ENCODE results near the gene SYK.

Gene SYK

DNA sequence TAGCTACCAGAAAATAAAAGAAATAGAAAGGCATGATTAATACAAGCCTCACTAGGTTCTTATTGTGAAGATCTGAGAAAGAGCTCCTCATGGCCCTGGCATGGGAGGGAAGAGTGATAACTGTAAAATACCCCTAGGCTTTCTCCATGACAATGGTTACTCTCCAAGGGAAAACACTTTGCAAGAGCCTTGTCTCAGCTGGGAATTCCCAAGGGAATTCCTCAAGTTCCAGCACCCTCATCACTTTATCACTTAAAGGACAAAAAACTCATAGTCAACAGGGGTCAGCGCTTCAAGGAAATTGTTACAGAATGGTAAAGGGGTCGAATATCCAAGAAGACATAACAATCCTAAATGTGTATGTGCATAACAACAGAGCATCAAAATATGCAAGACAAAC lies 21.2 kb downstream of the SYK start:
- DNase-seq (ENCODE audit: low read depth, low spot score) = no peak

DNA sequence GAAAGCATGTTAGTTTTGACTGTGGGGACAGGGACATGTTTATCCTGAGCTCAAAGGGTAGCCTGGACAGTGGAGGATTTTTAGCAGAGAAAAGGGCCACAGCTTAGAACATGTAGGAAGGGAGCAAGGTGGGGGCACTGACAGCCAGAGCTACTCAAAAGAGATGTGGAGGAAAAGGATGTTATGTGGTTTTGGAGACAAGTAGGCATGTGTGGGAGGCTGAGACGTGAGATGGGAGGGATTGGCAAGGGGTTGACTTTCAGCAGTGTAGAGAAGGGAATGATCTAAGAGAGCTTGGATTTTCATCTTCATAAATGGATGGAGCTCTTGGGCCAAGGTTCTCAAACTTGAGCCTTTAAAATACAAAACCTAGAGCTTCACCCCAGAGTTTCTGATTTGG lies 24.0 kb downstream of the SYK start:
- no peak for DNase-seq (ENCODE audit: low read depth, low spot score)

DNA sequence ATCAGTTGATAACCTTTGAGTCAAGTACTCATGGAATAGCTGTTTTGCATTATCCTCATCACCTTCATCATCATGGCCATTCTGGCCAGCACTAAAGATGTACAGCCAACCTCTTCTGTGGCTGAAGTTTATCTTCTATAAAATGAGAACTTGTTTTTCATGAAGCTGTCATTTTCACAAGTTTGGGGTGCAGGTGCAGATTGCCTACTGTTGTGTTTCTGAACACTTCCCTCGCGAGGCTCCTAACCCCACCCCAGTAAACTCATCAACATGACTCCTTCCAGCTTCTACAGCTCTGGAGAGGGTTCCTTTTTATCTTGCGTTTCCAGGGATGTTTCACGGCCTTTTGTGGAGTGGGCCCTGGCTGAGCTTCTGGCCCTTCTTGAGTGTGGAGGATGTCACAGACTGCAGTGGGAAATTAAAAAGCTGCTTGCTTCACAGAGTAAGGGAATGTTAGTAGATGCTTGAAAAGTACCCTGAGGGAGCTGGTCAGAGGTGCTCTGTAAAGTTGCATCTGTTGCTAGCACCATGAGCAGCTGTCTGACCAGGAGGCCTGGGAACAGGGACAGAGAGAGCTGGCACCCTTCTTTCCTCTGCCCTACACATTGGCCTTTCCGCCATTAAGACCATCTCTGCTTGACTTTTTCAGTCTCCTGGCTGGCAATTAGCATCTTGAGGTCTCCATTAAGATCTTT lies 24.9 kb downstream of the SYK start:
- DNase-seq (ENCODE audit: low read depth, low spot score) = no peak

DNA sequence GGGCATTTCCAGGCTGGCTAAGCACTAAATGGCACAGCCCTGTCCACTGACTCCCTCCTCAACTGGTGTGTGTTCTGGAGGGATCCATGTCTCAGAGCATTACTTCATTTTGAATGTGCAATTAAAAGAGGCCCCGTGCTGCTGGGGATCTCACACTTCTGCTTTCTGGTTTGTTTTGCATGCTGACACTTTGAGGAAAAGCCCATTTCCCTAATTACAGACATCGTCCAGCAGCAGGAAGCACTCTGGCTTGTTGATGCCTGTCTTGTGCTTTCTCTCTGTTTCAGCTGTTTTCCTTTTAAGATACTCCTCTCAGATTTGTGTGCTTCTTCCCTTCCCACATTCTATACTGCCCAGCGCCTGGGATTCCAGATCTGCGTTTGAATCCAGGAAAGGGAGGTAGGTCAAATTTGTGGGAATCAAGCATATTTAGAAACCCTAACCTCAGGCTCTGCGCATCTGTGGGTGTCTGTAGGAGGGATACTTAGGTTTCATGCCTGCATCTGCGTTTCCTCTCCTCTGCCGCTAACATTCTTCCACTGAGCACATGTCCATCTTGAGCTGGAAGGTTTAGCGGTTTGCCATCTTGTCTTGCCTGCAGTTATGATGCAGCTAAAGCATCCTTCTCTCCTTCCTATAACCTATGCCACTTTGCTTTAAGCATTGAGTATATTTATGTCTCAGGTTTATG lies 25.7 kb downstream of the SYK start:
- DNase-seq (ENCODE audit: low read depth, low spot score) = no peak

DNA sequence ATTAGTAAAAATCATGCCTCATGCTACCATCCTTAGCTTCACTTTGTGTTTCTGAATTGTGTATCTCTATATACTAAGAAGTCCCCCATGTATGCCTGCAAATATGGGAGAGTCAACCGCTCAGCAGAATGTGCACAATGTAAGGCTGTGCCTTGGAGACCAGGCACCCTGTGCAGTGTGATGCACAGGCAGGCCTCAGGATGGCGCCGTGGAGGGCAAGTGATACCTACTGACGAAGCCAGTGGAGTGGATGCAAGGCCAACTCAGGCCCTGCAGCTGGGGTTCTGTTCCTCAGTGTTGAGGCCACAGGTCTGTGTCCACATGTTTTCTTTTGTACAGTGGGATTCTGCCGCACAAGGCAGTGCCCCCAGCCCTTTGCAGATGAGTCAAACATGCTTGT lies 28.4 kb downstream of the SYK start:
- DNase-seq (ENCODE audit: low read depth, low spot score) = no peak

DNA sequence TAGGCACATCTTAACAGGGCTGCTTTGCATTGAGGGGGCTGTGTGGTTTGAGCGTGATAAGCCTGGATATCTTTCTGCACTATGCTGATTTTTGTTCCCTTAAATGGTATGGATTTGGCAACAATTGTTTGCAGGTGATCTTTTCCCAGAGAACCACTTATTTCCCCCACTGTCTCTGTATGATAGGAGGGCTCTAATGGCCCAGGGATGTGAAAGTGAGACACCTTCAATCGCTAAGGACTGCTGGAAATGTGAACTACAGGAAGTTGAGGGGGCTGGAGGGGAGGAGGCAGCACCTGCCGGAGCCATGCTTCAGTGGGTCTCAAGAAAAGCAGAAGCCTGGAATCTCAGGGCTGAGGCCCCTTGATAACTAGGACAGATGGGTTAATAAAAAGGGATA lies 29.4 kb downstream of the SYK start:
- DNase-seq (ENCODE audit: low read depth, low spot score) = no peak

DNA sequence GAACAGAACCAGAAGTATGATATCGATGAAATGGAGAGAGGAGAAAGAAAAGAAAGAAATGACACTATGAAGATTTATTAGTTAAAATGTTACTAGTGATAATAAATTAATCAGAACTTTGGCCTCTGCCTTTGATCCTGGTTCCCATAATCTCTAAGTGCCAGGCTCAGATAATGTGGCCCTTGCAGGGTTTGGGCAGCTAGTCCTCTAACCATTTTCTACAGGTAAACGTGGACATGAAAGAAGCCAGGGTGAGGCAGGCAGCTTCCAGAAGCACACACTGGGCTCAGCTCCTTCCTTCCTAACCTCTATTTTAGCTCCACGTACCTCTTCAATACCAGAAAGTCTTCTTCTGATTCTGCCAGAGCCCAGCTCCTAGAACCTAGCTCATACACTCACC lies 30.6 kb downstream of the SYK start:
- DNase-seq (ENCODE audit: low read depth, low spot score) = no peak

DNA sequence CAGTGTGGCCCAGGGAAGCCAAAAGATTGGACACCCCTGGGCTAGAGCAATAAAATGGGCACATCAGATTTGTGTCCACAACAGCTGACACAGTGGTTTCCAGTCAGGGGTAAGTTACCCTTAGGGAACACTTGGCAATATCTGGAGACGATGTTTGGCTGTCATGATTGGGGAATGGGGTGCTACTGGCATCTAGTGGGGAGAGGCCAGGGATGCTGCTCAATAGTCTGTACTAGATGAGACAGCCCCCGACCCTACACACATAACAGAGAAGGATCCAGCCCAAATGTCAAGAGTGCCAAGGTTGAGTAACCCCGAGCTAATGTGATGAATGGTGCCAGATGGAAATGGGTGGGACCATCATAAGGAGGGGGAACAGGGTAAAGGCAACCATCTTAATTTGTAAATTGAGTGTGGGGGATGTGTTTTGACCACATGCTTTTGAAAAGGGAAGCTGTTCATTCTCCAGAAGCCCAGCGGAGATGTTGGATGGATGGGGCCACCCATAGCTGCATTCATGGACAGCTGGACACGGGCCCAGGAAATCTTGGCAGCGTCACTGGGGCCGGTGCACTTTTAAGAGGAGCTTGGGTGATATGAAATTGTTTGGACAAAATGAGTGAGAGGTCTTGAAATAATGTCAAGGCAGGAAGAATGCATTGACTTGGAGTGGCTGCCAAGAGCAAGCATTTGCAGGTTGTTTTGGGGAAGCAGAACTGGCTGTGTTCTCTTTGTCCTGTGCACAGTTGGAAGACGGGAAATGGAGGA lies 33.4 kb downstream of the SYK start:
- DNase-seq (ENCODE audit: low read depth, low spot score) = no peak

DNA sequence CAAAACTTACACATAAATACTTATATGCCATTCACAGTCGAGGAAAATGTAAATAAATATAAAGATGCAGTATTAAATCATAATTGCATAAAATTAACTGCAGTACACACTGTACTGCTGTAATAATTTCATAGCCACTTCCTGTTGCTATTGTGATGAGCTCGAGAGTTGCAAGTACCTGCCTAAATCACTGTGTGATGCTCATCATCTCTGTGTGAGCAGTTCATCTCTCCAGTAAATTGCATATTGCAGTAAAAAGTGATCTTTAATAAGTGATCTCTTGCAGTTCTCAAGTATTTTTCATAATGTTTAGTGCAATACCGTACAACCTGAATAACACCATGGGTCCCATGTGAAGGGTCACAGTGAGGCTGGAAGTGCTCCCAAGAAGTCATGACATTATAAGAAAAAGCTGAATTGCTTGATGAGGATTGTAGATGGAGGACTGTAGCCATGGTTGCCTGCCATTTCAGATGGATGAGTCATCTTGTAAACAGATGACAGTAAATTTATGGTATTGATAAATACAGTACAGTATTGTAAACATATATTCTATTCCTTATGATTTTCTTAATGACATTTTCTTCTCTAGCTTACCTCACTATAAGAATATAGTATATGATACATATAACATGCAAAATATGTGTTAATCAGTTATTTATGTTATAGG lies 34.9 kb downstream of the SYK start:
- no peak for DNase-seq (ENCODE audit: low read depth, low spot score)

DNA sequence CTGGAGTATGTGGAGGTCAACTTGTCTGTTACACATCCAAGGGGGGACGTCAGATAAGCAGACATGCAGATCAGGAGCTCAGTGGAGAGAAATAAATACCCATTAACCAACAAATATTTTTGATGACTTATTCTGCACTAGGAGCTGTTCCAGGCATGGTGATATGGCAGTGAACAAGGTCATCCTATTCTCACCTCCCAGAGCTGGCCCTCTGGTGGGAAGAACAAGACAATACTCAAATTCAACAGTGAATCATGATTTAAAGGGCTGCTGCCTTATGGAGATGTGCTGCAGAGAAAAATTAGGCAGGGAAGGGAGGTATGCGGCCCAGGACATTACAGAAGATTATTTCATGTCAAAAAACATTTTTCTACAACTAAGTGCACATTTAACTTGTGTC lies 36.5 kb downstream of the SYK start:
- no peak for DNase-seq (ENCODE audit: low read depth, low spot score)

DNA sequence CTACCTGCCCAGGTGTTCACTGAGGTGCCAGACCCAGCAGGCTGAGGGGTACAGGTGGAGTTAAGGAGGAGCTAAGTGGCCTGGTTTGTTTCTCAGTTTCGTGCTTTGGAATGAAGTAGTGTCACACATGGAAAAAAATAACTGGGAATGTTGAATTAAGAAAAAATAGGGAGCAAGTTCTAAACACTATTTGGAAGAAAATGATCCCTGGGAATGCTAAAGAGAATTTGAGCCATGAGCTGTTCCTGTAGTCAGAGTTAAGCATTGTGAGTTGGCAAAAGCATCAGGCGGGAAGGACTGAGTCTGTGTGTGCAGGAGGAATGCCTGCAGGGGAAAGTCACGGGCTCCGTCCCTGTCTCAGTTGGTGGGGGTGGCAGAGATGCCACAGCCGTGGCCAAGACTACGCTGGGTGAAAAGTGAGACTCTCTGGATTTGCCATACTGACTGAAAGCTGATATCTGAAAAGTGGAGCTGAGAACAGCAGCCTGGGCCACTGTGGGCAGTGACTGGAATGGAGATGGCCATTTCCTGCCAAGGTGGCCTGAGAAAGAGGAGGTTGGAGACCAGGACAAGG lies 37.0 kb downstream of the SYK start:
- DNase-seq (ENCODE audit: low read depth, low spot score) = no peak

DNA sequence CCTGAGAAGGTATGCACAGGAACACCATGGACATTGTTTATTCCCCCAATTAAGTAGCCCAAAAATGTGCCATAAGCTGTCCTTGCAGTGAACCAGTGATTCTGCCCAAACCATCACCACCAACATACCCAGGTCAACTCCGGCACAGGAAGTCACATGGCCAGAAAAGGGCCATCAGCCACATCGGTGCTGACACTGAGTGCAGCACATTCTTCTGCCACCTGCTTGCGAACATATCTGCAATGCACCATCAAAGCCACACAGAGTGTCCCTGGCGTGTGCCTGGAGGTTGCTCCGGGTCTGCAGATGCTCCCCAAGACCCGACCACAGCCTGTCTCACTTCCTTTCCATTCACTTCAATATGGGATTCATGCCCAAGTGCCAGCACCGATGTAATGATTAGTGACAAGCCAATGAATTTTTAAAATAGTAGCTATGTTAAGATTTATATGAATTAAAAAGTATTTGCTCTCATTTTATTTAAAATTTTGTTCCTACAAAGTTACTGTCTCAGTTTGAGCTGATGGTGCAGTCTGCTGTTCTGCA lies 37.6 kb downstream of the SYK start:
- no peak for DNase-seq (ENCODE audit: low read depth, low spot score)

DNA sequence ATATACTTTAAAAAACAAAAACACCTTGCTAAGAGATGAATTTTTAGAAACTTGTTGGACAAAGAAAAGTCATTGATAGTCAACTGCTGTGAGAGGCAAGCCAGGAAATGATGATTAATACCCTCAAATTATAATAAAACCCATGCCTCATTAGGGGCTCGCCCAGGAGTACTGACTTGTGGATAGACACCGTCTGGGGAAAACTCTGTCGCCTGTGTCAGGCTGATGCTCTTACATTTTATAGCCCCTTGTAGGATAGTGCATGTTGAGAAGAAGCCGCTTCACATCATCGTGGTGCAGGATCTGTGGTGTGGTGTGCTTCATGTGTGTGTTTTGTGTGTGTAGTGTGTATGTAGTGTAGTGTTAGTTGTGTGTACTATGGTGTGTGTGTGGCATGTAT lies 39.1 kb downstream of the SYK start:
- DNase-seq (ENCODE audit: low read depth, low spot score) = no peak

DNA sequence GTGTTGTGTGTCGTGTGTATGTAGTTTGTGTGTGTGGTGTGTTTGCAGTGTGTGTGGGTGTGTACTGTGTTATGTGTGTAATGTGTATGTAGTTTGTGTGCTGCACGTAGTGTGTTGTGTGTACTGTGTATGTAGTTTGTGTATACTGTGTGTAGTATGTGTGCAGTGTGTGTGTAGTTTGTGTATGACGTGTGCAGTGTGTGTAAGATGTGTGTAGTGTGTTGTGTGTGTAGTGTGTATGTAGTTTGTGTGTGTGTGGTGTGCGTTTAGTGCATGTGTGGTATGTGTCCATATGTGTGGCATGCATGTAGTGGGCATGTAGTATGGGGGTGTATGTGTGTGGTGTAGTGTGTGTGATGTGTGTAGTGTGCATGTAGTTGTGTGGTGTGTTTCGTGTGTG lies 39.6 kb downstream of the SYK start:
- no peak for DNase-seq (ENCODE audit: low read depth, low spot score)

DNA sequence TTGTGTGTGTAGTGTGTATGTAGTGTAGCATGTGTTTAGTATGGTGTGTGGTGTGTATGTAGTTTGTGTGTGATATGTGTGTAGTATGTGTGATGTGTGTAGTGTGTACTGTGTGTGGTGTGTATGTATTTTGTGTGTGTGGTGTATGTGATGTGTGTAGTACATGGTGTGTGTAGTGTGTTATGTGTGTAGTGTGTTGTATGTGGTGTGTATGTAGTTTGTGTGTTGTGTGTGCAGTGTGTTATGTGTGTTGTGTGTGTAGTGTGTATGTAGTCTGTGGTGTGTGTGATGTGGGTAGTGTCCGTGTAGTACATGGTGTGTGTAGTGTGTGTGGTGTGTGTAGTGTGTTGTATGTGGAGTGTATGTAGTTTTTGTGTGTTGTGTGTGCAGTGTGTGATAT lies 40.0 kb downstream of the SYK start:
- DNase-seq (ENCODE audit: low read depth, low spot score) = no peak

DNA sequence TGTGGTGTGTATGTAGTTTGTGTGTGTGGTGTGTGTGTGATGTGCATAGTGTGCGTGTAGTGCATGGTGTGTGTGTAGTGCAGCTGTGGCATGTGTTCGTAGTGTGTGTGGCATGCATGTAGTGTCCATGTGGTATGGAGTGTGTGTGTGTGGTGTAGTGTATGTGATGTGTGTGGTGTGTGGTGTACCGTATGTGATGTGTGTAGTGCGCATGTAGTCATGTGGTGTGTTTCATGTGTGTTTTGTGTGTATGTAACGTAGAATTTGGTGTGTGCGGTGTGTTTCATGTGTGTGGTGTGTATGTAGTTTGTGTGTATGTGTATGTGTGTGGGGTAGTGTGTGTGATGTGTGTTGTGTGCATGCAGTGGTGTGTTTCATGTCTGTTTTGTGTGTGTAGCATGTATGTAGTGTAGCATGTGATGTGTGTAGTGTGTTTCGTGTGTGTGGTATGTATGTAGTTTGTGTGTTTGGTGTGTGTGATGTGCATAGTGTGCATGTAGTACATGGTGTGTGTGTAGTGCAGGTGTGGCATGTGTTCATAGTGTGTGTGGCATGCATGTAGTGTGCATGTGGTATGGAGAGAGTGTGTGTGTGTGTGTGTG lies 40.7 kb downstream of the SYK start:
- no peak for DNase-seq (ENCODE audit: low read depth, low spot score)

DNA sequence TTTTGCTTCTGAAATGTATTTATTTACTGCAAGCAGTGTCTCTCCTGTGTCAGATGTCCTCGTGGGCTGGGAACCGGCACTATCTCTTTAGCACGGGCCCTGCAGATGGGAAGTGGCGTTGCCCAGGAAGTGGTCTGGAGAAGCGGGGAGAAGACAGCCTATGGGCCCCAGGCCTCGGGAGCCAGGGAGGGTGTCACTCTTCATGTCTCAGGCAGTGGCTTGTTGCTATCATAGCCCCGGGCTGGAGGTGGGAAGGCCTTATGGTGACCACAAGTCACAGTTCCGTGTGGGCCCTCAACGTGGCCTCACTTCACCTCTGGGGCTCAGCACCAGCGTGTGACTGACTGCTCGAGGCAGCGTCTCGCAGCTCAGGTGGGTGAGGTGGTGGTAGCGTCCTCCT lies 41.4 kb downstream of the SYK start:
- no peak for DNase-seq (ENCODE audit: low read depth, low spot score)

DNA sequence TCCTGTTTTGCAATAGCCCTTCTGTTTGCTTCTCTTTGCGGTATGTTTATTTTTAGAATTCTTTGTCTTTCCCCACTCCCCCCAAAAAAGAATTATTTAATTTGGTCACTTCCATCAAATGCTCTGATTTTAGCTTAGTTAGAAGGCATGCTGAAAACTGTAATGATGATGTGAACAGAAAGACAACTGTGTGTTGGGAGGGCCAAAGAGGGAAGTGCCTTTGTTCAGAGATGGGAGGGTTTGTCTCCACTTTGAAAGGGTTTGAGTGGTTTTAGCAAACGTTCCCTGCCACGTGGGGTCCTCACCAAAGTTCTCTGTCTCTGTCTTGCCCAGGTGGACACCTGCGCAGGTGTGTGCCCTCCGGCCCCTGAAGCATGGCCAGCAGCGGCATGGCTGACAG lies 41.9 kb downstream of the SYK start:
- no peak for DNase-seq (ENCODE audit: low read depth, low spot score)

DNA sequence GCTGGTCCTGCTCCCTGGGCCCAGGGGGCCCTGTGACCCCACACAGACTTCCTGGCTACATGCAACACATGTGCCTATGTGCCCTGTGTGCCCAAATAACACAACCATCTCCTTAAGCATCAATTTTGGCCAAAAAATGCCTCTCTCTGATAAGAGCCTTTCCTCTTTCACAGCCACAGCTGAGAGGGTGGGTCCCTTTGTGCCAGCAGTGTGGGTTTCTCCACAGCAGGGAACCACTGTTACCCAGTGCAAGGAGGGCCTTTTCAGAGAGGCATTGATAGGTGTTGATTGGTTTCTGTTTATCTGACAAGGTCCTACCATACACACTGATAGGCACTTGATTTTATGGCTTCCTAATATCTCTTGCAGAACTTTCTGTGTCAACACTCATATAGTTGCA lies 42.7 kb downstream of the SYK start:
- no peak for DNase-seq (ENCODE audit: low read depth, low spot score)

DNA sequence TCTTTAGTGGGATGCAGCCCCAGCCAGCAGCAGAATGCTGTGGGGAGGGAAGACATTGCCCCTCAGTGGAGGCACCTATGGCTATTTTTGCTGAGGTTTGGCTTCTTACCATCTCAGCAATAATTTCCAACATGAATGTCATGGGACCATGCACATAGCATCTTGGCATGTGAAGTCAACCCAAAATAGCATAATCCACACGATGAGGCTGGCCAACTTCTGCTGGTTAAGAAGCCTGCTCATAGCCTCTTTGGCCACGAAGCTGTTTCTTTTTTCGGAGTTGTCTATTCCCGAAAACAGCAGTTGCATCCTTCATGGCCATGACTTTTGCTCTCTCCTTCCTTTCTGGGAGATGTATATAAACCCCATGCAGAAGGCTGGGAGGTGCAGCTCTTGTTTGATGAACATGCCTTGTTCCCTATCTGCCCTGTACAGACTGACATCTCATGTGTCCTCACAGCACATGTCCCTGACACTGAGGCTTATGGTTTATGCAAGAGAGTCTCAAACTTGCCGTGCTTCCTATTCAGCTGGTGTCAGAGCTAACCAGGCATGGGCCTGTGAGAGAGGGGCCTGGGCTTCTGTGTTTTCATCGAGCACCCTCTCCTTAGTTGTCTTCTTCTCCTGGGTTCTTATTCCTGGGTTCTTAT lies 45.3 kb downstream of the SYK start:
- no peak for DNase-seq (ENCODE audit: low read depth, low spot score)

DNA sequence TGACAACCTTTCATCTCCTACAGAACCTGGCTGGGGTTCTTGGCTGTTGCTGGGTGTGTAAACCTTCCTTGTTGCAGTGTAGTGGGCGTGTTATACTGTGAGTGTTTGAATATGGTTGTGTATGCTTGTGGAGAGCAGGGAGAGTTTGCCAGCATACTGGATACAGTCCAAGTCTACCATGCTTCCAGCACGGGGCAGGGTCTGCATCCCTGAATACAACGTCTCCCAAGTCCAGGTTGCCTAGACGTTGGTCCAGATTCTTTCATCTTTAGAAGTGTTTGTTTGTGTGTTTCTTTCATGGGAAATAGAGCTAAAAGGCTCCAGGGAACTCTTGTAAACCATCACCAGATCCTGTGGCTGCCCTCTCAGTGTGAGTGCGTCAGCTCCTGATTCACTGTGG lies 46.4 kb downstream of the SYK start:
- DNase-seq (ENCODE audit: low read depth, low spot score) = no peak
